Common myeloid progenitor, CD34-positive (primary cell): ENCODE results near the gene ELL2. TPM values are rescaled to one million over a fixed set of nuclear protein-coding genes. Genes with fewer than 3 reads are reported as not detected.

Source experiments
- CTCF ChIA-PET: fragments of 350-600 bp; sonication (Branson Sonifier 250); formaldehyde crosslinking; loops from one replicate; lab custom pipeline; 2021; ENCODE audit warnings: antibody characterized with exemption; lab: Charles Lee
- POLR2A ChIA-PET: fragments of 350-600 bp; sonication (Branson Sonifier 250); formaldehyde crosslinking; loops from one replicate; lab custom pipeline; 2021; ENCODE audit warnings: antibody characterized with exemption; lab: Charles Lee
- DNase-seq, 3 donors: peaks; one replicate each; pipeline versions ENCODE4 v3.0.0 to v3.0.0-alpha.2; 2013
- H3K27ac ChIP-seq, 2 experiments: 1 replicate in 1 of 2; 2 replicates in 1 of 2; pipeline ENCODE4 v1.7.0; 2013; ENCODE audit warnings: inconsistent platforms in 2 of 2, low read length in 2 of 2, mild to moderate bottlenecking in 2 of 2, low read depth in 1 of 2, moderate library complexity in 1 of 2; ENCODE audit not compliant: severe bottlenecking in 2 of 2, insufficient read depth in 1 of 2, poor library complexity in 1 of 2
- H3K27me3 ChIP-seq, 5 experiments: replicated peaks in 2 of 5; 1 replicate in 3 of 5; 2 replicates in 2 of 5; pipeline versions ENCODE4 v1.6.1 to v1.7.0; 2013; ENCODE audit warnings: low read length in 4 of 5, mild to moderate bottlenecking in 2 of 5, moderate library complexity in 2 of 5, inconsistent platforms in 1 of 5; ENCODE audit not compliant: insufficient read depth in 5 of 5, control insufficient read depth in 4 of 5
- H3K36me3 ChIP-seq, 4 experiments: 1 replicate in 2 of 4; 2 replicates in 2 of 4; pipeline versions ENCODE4 v1.6.1 to v1.7.0; 2013; ENCODE audit warnings: low read length in 3 of 4, control low read depth in 1 of 4, mild to moderate bottlenecking in 1 of 4; ENCODE audit not compliant: control insufficient read depth in 4 of 4, insufficient read depth in 4 of 4
- H3K4me1 ChIP-seq, 4 experiments: 1 replicate in 3 of 4; 2 replicates in 1 of 4; pipeline versions ENCODE4 v1.6.1 to v1.7.1; 2013; ENCODE audit warnings: low read length in 3 of 4, mild to moderate bottlenecking in 3 of 4, control low read depth in 1 of 4, inconsistent platforms in 1 of 4, moderate library complexity in 1 of 4; ENCODE audit not compliant: control insufficient read depth in 4 of 4, insufficient read depth in 4 of 4; ENCODE audit errors: control extremely low read depth in 1 of 4
- H3K4me3 ChIP-seq, 7 experiments: 1 replicate in 4 of 7; 2 replicates in 3 of 7; pipeline versions ENCODE4 v1.5.1 to v1.7.0; 2013; ENCODE audit warnings: mild to moderate bottlenecking in 7 of 7, low read length in 6 of 7, moderate library complexity in 6 of 7, inconsistent platforms in 2 of 7, low read depth in 2 of 7, control low read depth in 1 of 7; ENCODE audit not compliant: insufficient read depth in 4 of 7, control insufficient read depth in 1 of 7; ENCODE audit errors: extremely low read depth in 1 of 7
- H3K9me3 ChIP-seq, 5 experiments: 1 replicate in 4 of 5; 2 replicates in 1 of 5; pipeline versions ENCODE4 v1.6.1 to v1.7.1; 2013; ENCODE audit warnings: low read length in 4 of 5, mild to moderate bottlenecking in 2 of 5, inconsistent platforms in 1 of 5, low read depth in 1 of 5, moderate library complexity in 1 of 5; ENCODE audit not compliant: control insufficient read depth in 4 of 5, insufficient read depth in 2 of 5; ENCODE audit errors: control extremely low read depth in 1 of 5
- WGBS: methylation state at CpG from one replicate; pipeline ENCODE4 v1.1.5; 2013; ENCODE audit not compliant: insufficient coverage; 5-methylcytosine and 5-hydroxymethylcytosine counted together
- polyA plus RNA-seq: library from polyadenylated mRNA; unstranded; fragments of 120-200 nt; gene quantifications from one replicate; pipeline ENCODE4 v1.2.1, GENCODE V29; 2013

ELL2 gene
- 21.0 TPM for polyA plus RNA-seq

DNA sequence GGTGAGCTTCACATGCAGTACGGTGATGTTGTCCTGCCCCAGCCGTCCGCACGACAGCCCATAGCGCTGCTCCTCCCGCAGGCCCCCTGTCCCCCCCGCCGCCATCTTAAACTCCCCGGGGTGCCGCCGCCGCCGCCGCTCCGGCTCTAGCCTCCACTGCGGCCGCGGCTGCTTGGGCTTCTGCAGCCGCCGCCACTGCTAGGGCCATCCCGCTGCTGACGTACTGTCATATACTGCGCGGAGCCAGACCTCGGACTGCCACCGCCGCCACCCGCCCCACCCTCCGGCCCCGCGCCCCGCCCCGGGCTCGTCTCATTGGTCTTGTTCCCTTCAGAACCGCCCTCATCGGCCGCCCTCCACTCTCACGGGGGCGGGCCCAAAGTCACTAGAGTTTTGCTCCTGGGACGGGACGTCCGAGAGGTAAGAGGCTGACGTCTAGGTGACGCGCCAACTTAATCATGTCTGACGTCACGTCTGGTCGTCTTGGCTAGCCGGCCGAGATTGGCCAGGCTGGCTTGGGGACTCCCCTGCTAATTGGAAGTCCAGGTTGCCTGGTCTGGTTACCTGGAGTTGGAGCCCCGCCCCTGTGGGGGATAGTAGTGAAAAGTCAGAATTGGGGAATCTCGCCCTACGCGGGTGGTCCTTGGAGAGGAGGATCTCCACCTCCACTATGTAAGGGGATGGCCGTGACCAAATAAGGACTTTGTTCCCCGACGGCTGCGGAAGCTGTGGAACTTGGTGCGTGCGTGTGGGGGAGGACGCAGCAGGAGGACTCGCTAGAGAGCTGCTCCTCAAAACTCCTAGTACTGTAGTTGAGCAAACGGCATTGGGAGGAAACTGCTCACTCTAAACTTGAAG lies at the start of gene ELL2:
Gene ELL2 (minus strand): TSS at position 235 of the 858 bp plus-strand sequence. CDS start 130 bp downstream, at position 105.
- peak within 1 kb of the TSS; percentile 78 to 95 (median 84) for H3K4me3 ChIP-seq
- H3K36me3 ChIP-seq: no peaks in the 10 kb centered on the region
- CTCF ChIA-PET: interaction anchor here (0.5 to 5.9 kb wide), 12 partner anchors 11 to 1096 kb away, joined by 3 to 39 read pairs (median 3); no protein-coding TSS in a partner anchor
- POLR2A ChIA-PET: interaction anchor here (0.9 to 1.4 kb wide), 3 partner anchors 12 to 15 kb away, joined by 3 to 7 read pairs (median 3); no protein-coding TSS in a partner anchor
- H3K27me3 ChIP-seq: peaks cover 0 to 13% (median 0%) of the 10 kb centered on the region in 5 experiments
- WGBS: 0% methylated on average over 44 of the region's 63 CpGs
- no peaks in the 10 kb centered on the region for H3K9me3 ChIP-seq
- peak within 1 kb of the TSS; percentile 52 to 82 for H3K27ac ChIP-seq
- peaks cover 4 to 26% (median 16%) of the 10 kb centered on the region in 4 experiments for H3K4me1 ChIP-seq
- DNase-seq: peak; percentile 99

DNA sequence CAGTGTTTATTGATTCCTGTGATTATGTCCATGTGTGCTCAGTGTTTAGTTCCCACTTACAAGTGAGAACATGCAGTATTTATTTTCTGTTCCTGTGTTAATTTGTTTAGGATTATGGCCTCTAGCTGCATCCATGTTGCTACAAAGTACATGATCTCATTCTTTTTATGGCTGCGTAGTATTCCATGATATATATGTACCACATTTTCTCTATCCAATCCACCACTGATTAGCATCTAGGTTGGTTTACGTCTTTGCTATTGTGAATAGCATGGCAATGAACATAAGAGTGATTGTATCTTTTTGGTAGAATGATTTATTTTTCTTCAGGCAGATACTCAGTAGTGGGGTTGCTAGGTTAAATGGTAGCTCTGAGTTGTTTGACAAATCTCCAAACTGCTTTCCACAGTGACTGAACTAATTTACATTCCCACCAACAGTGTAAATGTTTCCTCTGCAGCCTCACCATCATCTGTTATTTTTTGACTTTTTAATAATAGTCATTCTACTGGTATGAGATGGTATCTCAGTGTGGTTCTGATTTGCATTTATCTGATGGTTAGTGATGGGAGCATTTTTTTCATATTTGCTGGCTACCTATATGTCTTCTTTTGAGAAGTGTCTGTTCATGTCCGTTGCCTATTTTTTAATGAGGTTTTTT lies 47.5 kb upstream of the ELL2 start:
- CTCF ChIA-PET: interaction anchor here (0.6 kb wide), 2 partner anchors 41 to 85 kb away, joined by 3 read pairs; no protein-coding TSS in a partner anchor
- H3K4me1 ChIP-seq: no peaks in the 10 kb centered on the region
- DNase-seq: no peak
- no peaks in the 10 kb centered on the region for H3K36me3 ChIP-seq
- no peak overlapping the region for H3K4me3 ChIP-seq
- H3K27ac ChIP-seq: no peak overlapping the region
- POLR2A ChIA-PET: no interaction called here
- H3K27me3 ChIP-seq: no peaks in the 10 kb centered on the region
- no peaks in the 10 kb centered on the region for H3K9me3 ChIP-seq
- WGBS: 83% methylated on average over 1 of the region's 3 CpGs

DNA sequence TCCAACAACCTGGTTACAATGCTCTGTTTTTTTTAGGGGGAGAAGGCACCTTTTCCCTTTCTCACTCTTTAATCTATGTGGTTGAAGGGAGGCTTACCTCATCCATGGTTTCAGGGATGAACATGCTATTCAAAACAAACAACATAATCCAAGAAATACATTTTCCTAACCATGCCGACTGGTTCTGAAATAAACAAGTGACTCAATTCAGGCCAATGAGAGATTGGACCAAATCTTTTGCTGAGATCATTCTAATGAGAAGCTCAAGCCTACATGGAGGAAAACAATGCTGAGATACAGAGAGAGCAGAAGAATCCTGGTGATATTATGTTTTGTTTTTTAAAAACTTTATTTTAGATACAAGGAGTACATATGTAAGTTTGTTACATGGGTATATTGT lies 46.8 kb upstream of the ELL2 start:
- Histone ChIP-seq H3K4me3 (no peak overlapping the region), H3K27me3 (no peaks in the 10 kb centered on the region), H3K36me3 (no peaks in the 10 kb centered on the region), H3K9me3 (no peaks in the 10 kb centered on the region), H3K4me1 (no peaks in the 10 kb centered on the region), H3K27ac (no peak overlapping the region)
- no peak for DNase-seq
- CTCF ChIA-PET: interaction anchor here (0.6 kb wide), 1 partner anchor 12 kb away, joined by 3 read pairs; no protein-coding TSS in a partner anchor
- 100% methylated on average over 1 of the region's 1 CpG for WGBS
- POLR2A ChIA-PET: no interaction called here

DNA sequence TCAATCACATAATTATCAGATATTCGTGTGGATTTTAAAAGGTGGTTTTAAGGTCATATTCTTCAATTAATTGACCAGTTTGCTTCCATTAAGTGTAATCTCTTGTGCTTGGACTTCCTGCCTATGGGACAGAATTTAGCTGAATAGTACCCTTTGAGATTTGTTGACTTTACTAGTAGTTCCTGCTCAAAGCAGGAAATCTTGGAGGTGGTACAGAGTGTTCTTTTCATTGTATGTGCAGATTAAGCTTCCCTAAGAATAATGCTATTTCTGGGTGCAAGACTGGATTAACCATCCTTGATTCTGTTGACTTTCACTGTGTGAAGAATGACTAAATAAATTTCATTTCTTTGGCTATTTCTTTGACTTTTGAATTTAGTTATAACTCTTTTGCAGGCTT lies 45.4 kb upstream of the ELL2 start:
- Histone ChIP-seq H3K4me3 (no peak overlapping the region), H3K27me3 (no peaks in the 10 kb centered on the region), H3K36me3 (no peaks in the 10 kb centered on the region), H3K9me3 (no peaks in the 10 kb centered on the region), H3K4me1 (no peaks in the 10 kb centered on the region), H3K27ac (no peak overlapping the region)
- no CpG with 5 or more reads among the region's 1 CpG for WGBS
- ChIA-PET CTCF (no interaction called here), POLR2A (no interaction called here)
- DNase-seq: no peak

DNA sequence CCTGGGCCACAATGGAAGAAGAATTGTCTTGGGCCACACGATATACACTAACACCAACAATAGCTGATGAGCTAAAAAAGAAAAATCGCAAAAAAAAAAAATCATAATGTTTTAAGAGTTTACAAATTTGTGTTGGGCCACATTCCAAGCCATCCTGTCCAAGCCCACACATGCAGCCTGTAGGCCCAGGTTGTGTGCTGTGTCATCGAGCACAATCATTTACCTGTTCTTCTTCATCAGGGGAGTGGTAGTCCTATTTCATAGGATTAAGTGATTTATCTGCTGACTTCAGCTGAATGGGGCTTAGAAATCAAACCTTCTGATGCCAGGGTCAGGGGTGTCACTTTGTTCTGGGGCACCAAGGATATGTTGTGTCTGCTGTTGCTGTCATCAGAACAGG lies 44.6 kb upstream of the ELL2 start:
- Histone ChIP-seq H3K27ac (no peak overlapping the region), H3K9me3 (no peaks in the 10 kb centered on the region), H3K4me1 (no peaks in the 10 kb centered on the region), H3K36me3 (no peaks in the 10 kb centered on the region), H3K27me3 (no peaks in the 10 kb centered on the region), H3K4me3 (no peak overlapping the region)
- ChIA-PET POLR2A (no interaction called here), CTCF (interaction anchor here (1.0 kb wide), 1 partner anchor 31 kb away, joined by 3 read pairs; no protein-coding TSS in a partner anchor)
- no CpG with 5 or more reads among the region's 3 CpGs for WGBS
- DNase-seq: no peak

DNA sequence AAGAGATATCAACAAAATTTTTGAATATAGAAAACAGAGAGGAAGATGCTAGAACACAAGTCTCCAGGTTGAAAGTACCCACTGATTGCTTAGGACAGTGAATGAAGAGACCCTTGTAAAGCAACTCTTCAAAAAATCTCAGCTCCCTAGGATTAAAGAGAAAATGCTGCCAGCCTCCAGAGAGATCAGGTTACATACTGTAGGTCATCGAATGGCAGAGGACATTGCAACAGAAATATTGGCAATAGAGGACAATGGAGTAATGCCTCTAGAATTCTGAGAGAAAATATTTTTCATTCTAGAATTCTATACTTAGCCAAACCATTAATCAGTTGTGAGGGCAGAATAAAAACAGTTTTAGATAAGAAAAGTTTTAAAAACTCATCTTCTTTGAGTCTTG lies 43.1 kb upstream of the ELL2 start:
- Histone ChIP-seq H3K27ac (no peak overlapping the region), H3K4me1 (no peaks in the 10 kb centered on the region), H3K4me3 (no peak overlapping the region), H3K36me3 (no peaks in the 10 kb centered on the region), H3K27me3 (no peaks in the 10 kb centered on the region), H3K9me3 (no peaks in the 10 kb centered on the region)
- ChIA-PET CTCF (no interaction called here), POLR2A (interaction anchor here (0.6 kb wide), 1 partner anchor 337 kb away, joined by 3 read pairs; no protein-coding TSS in a partner anchor)
- no peak for DNase-seq
- whole genome bisulfite sequencing: no CpG with 5 or more reads among the region's 1 CpG
